GM23248 (cell line): ENCODE data around the gene ZNF3. TPM values are rescaled to one million over a fixed set of nuclear protein-coding genes. Genes with fewer than 3 reads are reported as not detected.
"Not testable (repeated sequence)": the region's sequence is repeated elsewhere in the genome, so short reads cannot be mapped to it uniquely, and the experiment has no call there.

ENCODE experiments used
- DNase-seq: peaks from one replicate; pipeline ENCODE4 v3.0.0-alpha.2; 2015
- H2AFZ ChIP-seq: fragments of 200-600 bp; sonication (generic); 2 replicates; pipeline ENCODE4 v1.6.1; 2016; ENCODE audit warnings: antibody characterized with exemption
- H3F3A ChIP-seq: fragments of 200-600 bp; sonication (generic); 2 replicates; pipeline ENCODE4 v1.6.1; 2016; ENCODE audit warnings: mild to moderate bottlenecking, antibody characterized with exemption, mixed run types; ENCODE audit not compliant: insufficient read depth
- H3K27ac ChIP-seq: fragments of 200-600 bp; sonication (generic); 2 replicates; pipeline ENCODE4 v1.5.1; 2016; ENCODE audit warnings: mild to moderate bottlenecking
- H3K27me3 ChIP-seq: fragments of 200-600 bp; sonication (generic); replicated peaks from 2 replicates; pipeline ENCODE4 v1.6.1; 2016; ENCODE audit warnings: mild to moderate bottlenecking; ENCODE audit not compliant: insufficient read depth
- H3K36me3 ChIP-seq: fragments of 200-600 bp; sonication (generic); 2 replicates; pipeline ENCODE4 v1.6.1; 2016; ENCODE audit warnings: low read depth, mild to moderate bottlenecking
- H3K4me1 ChIP-seq: fragments of 200-600 bp; sonication (generic); 2 replicates; pipeline ENCODE4 v1.6.1; 2016; ENCODE audit warnings: mild to moderate bottlenecking; ENCODE audit not compliant: insufficient read depth
- H3K4me2 ChIP-seq: fragments of 200-600 bp; sonication (generic); one replicate; pipeline ENCODE4 v1.6.1; 2016; ENCODE audit warnings: mild to moderate bottlenecking; ENCODE audit not compliant: unreplicated experiment
- H3K4me3 ChIP-seq: fragments of 200-600 bp; sonication (generic); 2 replicates; pipeline ENCODE4 v1.5.1; 2016; ENCODE audit warnings: mild to moderate bottlenecking
- H3K79me2 ChIP-seq: fragments of 200-600 bp; sonication (generic); 2 replicates; pipeline ENCODE4 v1.6.1; 2016; ENCODE audit warnings: mild to moderate bottlenecking; ENCODE audit not compliant: insufficient read depth
- H3K9ac ChIP-seq: fragments of 200-600 bp; sonication (generic); 2 replicates; pipeline ENCODE4 v1.6.1; 2016; ENCODE audit warnings: mild to moderate bottlenecking
- H3K9me2 ChIP-seq: fragments of 200-600 bp; sonication (generic); 2 replicates; pipeline ENCODE4 v1.6.1; 2016; ENCODE audit warnings: mixed run types, mild to moderate bottlenecking, moderate library complexity; ENCODE audit not compliant: insufficient read depth
- H3K9me3 ChIP-seq: fragments of 200-600 bp; sonication (generic); one replicate; pipeline ENCODE4 v1.6.1; 2017; ENCODE audit warnings: low read depth
- H4K20me1 ChIP-seq: fragments of 200-600 bp; sonication (generic); 2 replicates; pipeline ENCODE4 v1.6.0; 2016; ENCODE audit not compliant: insufficient read depth
- EZH2 ChIP-seq: fragments of 200-600 bp; sonication (generic); IDR thresholded peaks from 2 replicates; pipeline ENCODE4 v1.6.1; 2018; ENCODE audit warnings: antibody characterized with exemption, mild to moderate bottlenecking; ENCODE audit not compliant: insufficient read depth, poor library complexity, severe bottlenecking
- EZH2phosphoT487 ChIP-seq: fragments of 200-600 bp; sonication (generic); IDR thresholded peaks from 2 replicates; pipeline ENCODE4 v1.6.1; 2018; ENCODE audit warnings: antibody characterized with exemption, moderate library complexity, mild to moderate bottlenecking, low read depth; ENCODE audit not compliant: insufficient read depth
- WGBS, 2 experiments: methylation state at CpG; one replicate each; pipeline ENCODE4 v1.1.6; 2015 to 2017; ENCODE audit warnings: low lambda C conversion rate in 2 of 2, low coverage in 1 of 2; ENCODE audit errors: missing lambda C conversion rate in 2 of 2; 5-methylcytosine and 5-hydroxymethylcytosine counted together
- in situ Hi-C: fragments of 300-500 bp; cut with MboI; formaldehyde crosslinking; loops from 2 replicates; pipeline ENCODE4 v1.15.0; 2020
- polyA plus RNA-seq: library from polyadenylated mRNA; unstranded; fragments of >200 nt; fragmentation: Nextera tagmentation; extraction: Ambion mirVana; gene quantifications from 2 replicates; pipeline ENCODE4 v1.2.1, GENCODE V29; 2016
- total RNA-seq: library from RNA; depleted of rRNA; stranded (reverse); fragments of >200 nt; shearing (Covaris generic); gene quantifications from 2 replicates; pipeline ENCODE4 v1.2.3, GENCODE V29; 2014; rRNA removed

Gene ZNF3
- total RNA-seq (13.8 and 24.9 TPM in 2 replicates), polyA plus RNA-seq (13.3 and 15.0 TPM in 2 replicates)

DNA sequence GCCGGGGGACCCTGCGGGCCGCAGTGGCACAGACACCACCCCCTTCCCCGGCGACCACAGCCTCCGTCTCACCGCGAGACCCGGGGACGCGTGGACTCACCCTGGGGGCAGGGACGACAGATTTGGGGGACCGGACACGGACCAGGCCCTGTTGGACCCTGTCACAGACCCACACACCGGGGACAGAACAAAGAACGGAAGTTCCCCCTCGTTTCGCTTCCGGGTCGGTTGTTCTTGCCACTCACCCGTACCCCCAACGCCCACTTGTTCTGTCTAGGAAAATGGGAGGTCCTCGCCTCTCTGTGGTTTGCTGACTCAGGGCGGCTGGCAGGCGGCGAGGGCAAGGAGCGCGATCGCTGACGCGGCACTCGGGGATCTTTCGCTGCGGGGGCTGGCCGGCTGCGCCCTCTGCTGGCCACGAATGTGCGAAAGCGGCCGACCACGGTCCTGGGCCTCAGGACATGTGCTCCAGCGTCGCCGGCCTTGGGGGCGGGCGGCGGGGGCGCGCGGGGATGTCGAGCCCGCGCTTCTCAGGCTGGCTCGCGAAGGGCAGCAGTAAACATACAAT lies at the start of gene ZNF3:
ZNF3 (minus strand) TSS at position 189 of the 568 bp plus-strand sequence. CDS start 4,366 bp downstream, outside the sequence.
- in situ Hi-C loops, result no loop called here
- H3K9me2 ChIP-seq, result no peaks in the 10 kb centered on the region
- H2AFZ ChIP-seq, result peak within 1 kb of the TSS; percentile 83
- H3K4me2 ChIP-seq, result peak within 1 kb of the TSS; percentile 90
- peak; percentile 99 for DNase-seq
- no peaks in the 10 kb centered on the region for H3K9me3 ChIP-seq
- H3K4me3 ChIP-seq, result peak within 1 kb of the TSS; percentile 97
- H3K27me3 ChIP-seq, result no peaks in the 10 kb centered on the region
- H3K36me3 ChIP-seq, result peaks cover 6% of the 10 kb centered on the region
- TF ChIP-seq EZH2phosphoT487 (no peak), EZH2 (no peak)
- no peaks in the 10 kb centered on the region for H4K20me1 ChIP-seq
- peaks cover 49% of the 10 kb centered on the region for H3K79me2 ChIP-seq
- WGBS, 2 experiments, result 2% methylated on average over 54 to 55 of the region's 55 CpGs
- H3F3A ChIP-seq, result peaks cover 6% of the 10 kb centered on the region
- peak within 1 kb of the TSS; percentile 63 for H3K27ac ChIP-seq
- H3K9ac ChIP-seq, result peak within 1 kb of the TSS; percentile 92
- peaks cover 15% of the 10 kb centered on the region for H3K4me1 ChIP-seq

GRCh38 chr7:100130608-100131453 lies 49.3 kb upstream of the ZNF3 start:
- Histone ChIP-seq H3K4me3 (peak overlapping the region; percentile 64), H3K27me3 (no peaks in the 10 kb centered on the region), H3K9me3 (no peaks in the 10 kb centered on the region), H3K79me2 (0 out of 2 replicates have a peak, but pooled peaks cover under 1% of the 10 kb centered on the region), H3K9ac (peak overlapping the region; percentile 51), H3K9me2 (no peaks in the 10 kb centered on the region), H3K27ac (no peak overlapping the region), H2AFZ (peak overlapping the region; percentile 86), H3K36me3 (no peaks in the 10 kb centered on the region), H3F3A (peaks cover 4% of the 10 kb centered on the region; the same call in 1 of the 2 replicates), H3K4me2 (peak overlapping the region; percentile 78), H3K4me1 (peaks cover 3% of the 10 kb centered on the region; the same call in 1 of the 2 replicates), H4K20me1 (no peaks in the 10 kb centered on the region)
- in situ Hi-C loops, result no loop called here
- peak; percentile 76 for DNase-seq
- 9 to 12% methylated on average over 24 of the region's 24 CpGs for WGBS, 2 experiments
- no peak for TF ChIP-seq EZH2
- no peak for TF ChIP-seq EZH2phosphoT487

DNA sequence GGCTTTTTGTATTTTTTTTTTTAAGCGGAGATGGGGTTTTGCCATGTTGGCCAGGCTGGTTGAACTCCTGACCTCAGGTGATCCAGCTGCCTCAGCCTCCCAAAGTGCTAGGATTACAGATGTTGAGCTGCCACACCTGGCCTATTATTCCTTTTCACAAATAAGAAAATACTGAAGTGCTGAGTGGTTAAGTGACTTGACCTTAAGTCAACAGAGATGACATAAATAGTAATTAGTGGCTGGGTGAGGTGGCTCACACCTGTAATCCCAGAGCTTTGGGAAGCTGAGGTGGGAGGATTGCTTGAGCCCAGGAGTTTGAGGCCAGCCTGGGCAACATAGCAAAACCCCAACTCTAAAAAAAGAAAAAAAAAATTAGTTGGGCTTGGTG lies 48.7 kb upstream of the ZNF3 start:
- WGBS, 2 experiments, result 90 to 100% methylated on average over 1 of the region's 1 CpG
- H3K9ac ChIP-seq, H3F3A ChIP-seq, H3K9me2 ChIP-seq, H3K4me2 ChIP-seq, H3K9me3 ChIP-seq, H4K20me1 ChIP-seq, H3K79me2 ChIP-seq, H3K27me3 ChIP-seq, in situ Hi-C loops, H2AFZ ChIP-seq, DNase-seq, H3K36me3 ChIP-seq, H3K4me3 ChIP-seq, H3K27ac ChIP-seq, H3K4me1 ChIP-seq: not testable (repeated sequence)

DNA sequence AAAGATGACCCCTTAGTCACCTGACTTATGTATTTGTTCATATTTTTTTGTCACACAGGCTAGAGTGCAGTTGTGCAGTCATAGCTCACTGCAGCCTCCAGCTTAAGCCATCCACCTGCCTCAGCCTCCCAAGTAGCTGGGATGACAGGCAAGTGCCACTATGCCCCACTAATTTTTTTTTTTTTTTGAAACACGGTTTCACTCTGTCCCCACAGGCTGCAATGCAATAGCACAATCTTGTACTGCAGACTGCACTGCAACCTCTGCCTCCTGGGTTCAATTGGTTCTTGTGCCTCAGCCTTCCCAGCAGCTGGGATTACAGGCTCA lies 47.1 kb upstream of the ZNF3 start:
- H2AFZ ChIP-seq, result no peak overlapping the region
- peaks cover 4% of the 10 kb centered on the region; the same call in 1 of the 2 replicates for H3F3A ChIP-seq
- peaks cover 5% of the 10 kb centered on the region; the same call in 1 of the 2 replicates for H3K79me2 ChIP-seq
- no peak overlapping the region for H3K4me2 ChIP-seq
- in situ Hi-C loops, result no loop called here
- WGBS, 2 experiments, result 38 to 62% methylated on average over 1 of the region's 1 CpG
- no peaks in the 10 kb centered on the region for H3K36me3 ChIP-seq
- no peaks in the 10 kb centered on the region for H4K20me1 ChIP-seq
- H3K9me3 ChIP-seq, result no peaks in the 10 kb centered on the region
- no peak for DNase-seq
- no peak for TF ChIP-seq EZH2phosphoT487
- no peak for TF ChIP-seq EZH2
- no peaks in the 10 kb centered on the region for H3K27me3 ChIP-seq
- H3K9ac ChIP-seq, result no peak overlapping the region
- H3K4me3 ChIP-seq, result no peak overlapping the region
- peaks cover 3% of the 10 kb centered on the region; the same call in 1 of the 2 replicates for H3K4me1 ChIP-seq
- H3K27ac ChIP-seq, result no peak overlapping the region
- H3K9me2 ChIP-seq, result no peaks in the 10 kb centered on the region
